ENCODE measurements around the gene ARHGEF26. TPM values are rescaled to one million over a fixed set of nuclear protein-coding genes. Genes with fewer than 3 reads are reported as not detected.

Gene ARHGEF26
- polyA plus RNA-seq, 1 donor (not counting 4 experiments of a cell fraction or from before 2014, with no cell fraction given), result 2.2 TPM

DNA sequence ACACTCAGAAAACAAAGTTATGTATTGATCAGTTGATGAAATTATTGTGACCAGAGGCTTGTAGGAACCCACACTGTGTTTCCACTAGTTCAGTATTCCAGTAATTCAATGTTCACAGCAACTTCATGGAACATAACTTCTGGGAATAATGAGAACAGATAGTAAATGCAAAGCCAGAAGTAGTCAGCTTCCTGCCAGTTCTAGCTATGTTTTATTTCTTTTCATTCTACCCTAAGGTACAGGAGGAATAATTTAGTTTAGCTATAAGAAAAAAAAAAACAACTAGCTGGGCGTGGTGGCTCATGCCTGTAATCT, 48.6 kb downstream of the ARHGEF26 start:
- no peaks in the 10 kb centered on the region for H4K20me1 ChIP-seq (ENCODE audit: control insufficient read depth, extremely low read depth, insufficient read depth, low read length)
- H3K4me1 ChIP-seq (ENCODE audit: control insufficient read depth, extremely low read depth, insufficient read depth, low read length), result no peaks in the 10 kb centered on the region
- DNase-seq (ENCODE audit: low read depth, low spot score) (no peak), FAIRE-seq (peak; percentile 20)
- H3K4me3 ChIP-seq (ENCODE audit: control insufficient read depth in 2 of 3, extremely low read depth in 1 of 3, insufficient read depth in 2 of 3, low read depth in 1 of 3, low read length in 3 of 3), result no peak overlapping the region
- H3K9me3 ChIP-seq (ENCODE audit: control insufficient read depth, low read depth, low read length), result no peaks in the 10 kb centered on the region
- no peaks in the 10 kb centered on the region for H3K27me3 ChIP-seq (ENCODE audit: control insufficient read depth, extremely low read depth, insufficient read depth, low read length)
- H2AFZ ChIP-seq (ENCODE audit: control insufficient read depth, low read length), result no peak overlapping the region
- no peak overlapping the region for H3K27ac ChIP-seq (ENCODE audit: control insufficient read depth, insufficient read depth, low read length)
- no peaks in the 10 kb centered on the region for H3K36me3 ChIP-seq (ENCODE audit: control insufficient read depth in 2 of 2, extremely low read depth in 1 of 2, insufficient read depth in 2 of 2, low read length in 2 of 2)
- TF ChIP-seq, protein P1, sequence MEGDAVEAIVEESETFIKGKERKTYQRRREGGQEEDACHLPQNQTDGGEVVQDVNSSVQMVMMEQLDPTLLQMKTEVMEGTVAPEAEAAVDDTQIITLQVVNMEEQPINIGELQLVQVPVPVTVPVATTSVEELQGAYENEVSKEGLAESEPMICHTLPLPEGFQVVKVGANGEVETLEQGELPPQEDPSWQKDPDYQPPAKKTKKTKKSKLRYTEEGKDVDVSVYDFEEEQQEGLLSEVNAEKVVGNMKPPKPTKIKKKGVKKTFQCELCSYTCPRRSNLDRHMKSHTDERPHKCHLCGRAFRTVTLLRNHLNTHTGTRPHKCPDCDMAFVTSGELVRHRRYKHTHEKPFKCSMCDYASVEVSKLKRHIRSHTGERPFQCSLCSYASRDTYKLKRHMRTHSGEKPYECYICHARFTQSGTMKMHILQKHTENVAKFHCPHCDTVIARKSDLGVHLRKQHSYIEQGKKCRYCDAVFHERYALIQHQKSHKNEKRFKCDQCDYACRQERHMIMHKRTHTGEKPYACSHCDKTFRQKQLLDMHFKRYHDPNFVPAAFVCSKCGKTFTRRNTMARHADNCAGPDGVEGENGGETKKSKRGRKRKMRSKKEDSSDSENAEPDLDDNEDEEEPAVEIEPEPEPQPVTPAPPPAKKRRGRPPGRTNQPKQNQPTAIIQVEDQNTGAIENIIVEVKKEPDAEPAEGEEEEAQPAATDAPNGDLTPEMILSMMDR (optimal IDR thresholded peaks at IDR 0.05 in 1 of 3, IDR thresholded peaks at IDR 0.05 in 1 of 3, conservative IDR thresholded peaks at IDR 0.05 in 1 of 3; ENCODE audit: extremely low read depth in 1 of 3, insufficient read depth in 2 of 3, low read length in 3 of 3), result no peak
- TF ChIP-seq EZH2 (IDR thresholded peaks at IDR 0.05; ENCODE audit: low read length), result no peak
- no peak overlapping the region for H3K4me2 ChIP-seq (ENCODE audit: control insufficient read depth, extremely low read depth, insufficient read depth, low read depth, low read length)
- no peaks in the 10 kb centered on the region for H3K79me2 ChIP-seq (ENCODE audit: control insufficient read depth, insufficient read depth, low read length)
- dilution Hi-C loops (cut with MboI; ENCODE audit: extremely low pct_ligation_motif_present, low sequenced_read_pairs), result no loop called here
- H3K9me1 ChIP-seq (ENCODE audit: control insufficient read depth, extremely low read depth, insufficient read depth, low read length), result no peaks in the 10 kb centered on the region
- no peak overlapping the region for H3K9ac ChIP-seq (ENCODE audit: control insufficient read depth, extremely low read depth, insufficient read depth, low read length)

DNA sequence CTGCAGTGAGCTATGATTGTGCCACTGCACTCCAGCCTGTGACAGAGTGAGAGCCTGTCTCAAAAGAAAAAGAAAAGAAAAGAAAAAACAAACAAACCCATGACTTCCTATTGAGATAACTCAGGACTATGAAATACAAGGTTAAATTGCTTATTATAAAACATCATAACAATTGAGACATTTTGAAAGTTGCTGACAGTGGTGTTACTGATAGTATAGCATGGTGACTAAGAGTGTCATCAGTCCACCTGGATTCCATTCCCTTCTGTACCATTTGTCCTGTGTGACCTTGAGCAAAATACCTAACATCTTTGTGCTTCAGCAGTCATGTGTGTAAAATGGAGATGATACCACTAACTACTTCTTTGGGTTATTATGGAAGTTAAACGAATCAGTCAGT, 49.1 kb downstream of the ARHGEF26 start:
- dilution Hi-C loops (cut with MboI; ENCODE audit: extremely low pct_ligation_motif_present, low sequenced_read_pairs), result no loop called here
- Histone ChIP-seq H3K9ac (ENCODE audit: control insufficient read depth, extremely low read depth, insufficient read depth, low read length) (no peak overlapping the region), H3K79me2 (ENCODE audit: control insufficient read depth, insufficient read depth, low read length) (no peaks in the 10 kb centered on the region), H2AFZ (ENCODE audit: control insufficient read depth, low read length) (no peak overlapping the region), H3K9me1 (ENCODE audit: control insufficient read depth, extremely low read depth, insufficient read depth, low read length) (no peaks in the 10 kb centered on the region), H3K4me3 (ENCODE audit: control insufficient read depth in 2 of 3, extremely low read depth in 1 of 3, insufficient read depth in 2 of 3, low read depth in 1 of 3, low read length in 3 of 3) (no peak overlapping the region), H4K20me1 (ENCODE audit: control insufficient read depth, extremely low read depth, insufficient read depth, low read length) (no peaks in the 10 kb centered on the region), H3K9me3 (ENCODE audit: control insufficient read depth, low read depth, low read length) (no peaks in the 10 kb centered on the region), H3K27ac (ENCODE audit: control insufficient read depth, insufficient read depth, low read length) (no peak overlapping the region), H3K4me2 (ENCODE audit: control insufficient read depth, extremely low read depth, insufficient read depth, low read depth, low read length) (no peak overlapping the region), H3K4me1 (ENCODE audit: control insufficient read depth, extremely low read depth, insufficient read depth, low read length) (no peaks in the 10 kb centered on the region), H3K36me3 (ENCODE audit: control insufficient read depth in 2 of 2, extremely low read depth in 1 of 2, insufficient read depth in 2 of 2, low read length in 2 of 2) (no peaks in the 10 kb centered on the region), H3K27me3 (ENCODE audit: control insufficient read depth, extremely low read depth, insufficient read depth, low read length) (no peaks in the 10 kb centered on the region)
- TF ChIP-seq, protein P1 (optimal IDR thresholded peaks at IDR 0.05 in 1 of 3, IDR thresholded peaks at IDR 0.05 in 1 of 3, conservative IDR thresholded peaks at IDR 0.05 in 1 of 3; ENCODE audit: extremely low read depth in 1 of 3, insufficient read depth in 2 of 3, low read length in 3 of 3), result no peak
- TF ChIP-seq EZH2 (IDR thresholded peaks at IDR 0.05; ENCODE audit: low read length), result no peak
- DNase-seq (ENCODE audit: low read depth, low spot score) (no peak), FAIRE-seq (no peak)

All from keratinocyte (primary cell).